ENCODE data around the gene SPINK1. TPM values are rescaled to one million over a fixed set of nuclear protein-coding genes. Genes with fewer than 3 reads are reported as not detected.

Gene SPINK1
- not detected in 2 replicates for total RNA-seq (2012; rRNA removed)
- polyA plus RNA-seq (2012; rRNA removed): not detected in 2 replicates
- polyA plus RNA-seq (2012; cell fraction: cytosol; rRNA removed): not detected in 2 replicates
- not detected in 2 replicates for polyA plus RNA-seq (2012; cell fraction: nucleus; rRNA removed; ENCODE audit: low replicate concordance)
- not detected for Bru-seq, nascent RNA
- BruChase-seq, experiment 1, labeled RNA remaining after a 6-hour chase: not detected
- BruChase-seq, experiment 2, labeled RNA remaining after a 2-hour chase: not detected
- long read RNA-seq: 0 reads

- Histone ChIP-seq H3K56ac (ENCODE audit: extremely low read depth, insufficient read depth, low read length) (no peak within 1 kb of the TSS), H3K18ac (ENCODE audit: low read depth, low read length) (no peak within 1 kb of the TSS), H3K4me3 (ENCODE audit: insufficient read depth, low read depth, low read length) (no peak within 1 kb of the TSS), H3K4me1 (ENCODE audit: control insufficient read depth, insufficient read depth, low read length) (no peaks in the 10 kb centered on the region), H3K27me3 (ENCODE audit: control insufficient read depth, insufficient read depth, low read length) (peaks cover 2% of the 10 kb centered on the region; the same call in 1 of the 2 replicates), H4K5ac (ENCODE audit: low read depth, low read length) (no peak within 1 kb of the TSS), H2AK9ac (replicated peaks; ENCODE audit: low read depth, low read length, poor library complexity) (no peak within 1 kb of the TSS), H2BK15ac (ENCODE audit: low read depth, low read length) (no peak within 1 kb of the TSS), H2BK120ac (ENCODE audit: low read depth, low read length) (no peak within 1 kb of the TSS), H3K23ac (ENCODE audit: low read depth, low read length) (no peak within 1 kb of the TSS), H3K4ac (ENCODE audit: low read depth, low read length) (no peak within 1 kb of the TSS), H4K8ac (ENCODE audit: low read depth in 2 of 2, low read length in 2 of 2) (no peak within 1 kb of the TSS), H2AK5ac (ENCODE audit: low read depth, low read length) (no peak within 1 kb of the TSS), H4K91ac (ENCODE audit: insufficient read depth, low read depth, low read length) (no peak within 1 kb of the TSS), H3K36me3 (ENCODE audit: control insufficient read depth, insufficient read depth, low read length) (no peaks in the 10 kb centered on the region), H3K79me1 (ENCODE audit: low read depth in 1 of 2, low read length in 2 of 2) (no peaks in the 10 kb centered on the region), H3K14ac (replicated peaks; ENCODE audit: low read depth, low read length) (no peak within 1 kb of the TSS), H2BK5ac (ENCODE audit: low read depth, low read length, poor library complexity, severe bottlenecking) (no peak within 1 kb of the TSS), H3K4me2 (ENCODE audit: low read depth, low read length) (no peak within 1 kb of the TSS), H3K9me1 (ENCODE audit: insufficient read depth, low read length) (no peaks in the 10 kb centered on the region), H2AFZ (replicated peaks; ENCODE audit: low read length, poor library complexity) (no peak within 1 kb of the TSS), H3K9ac (ENCODE audit: low read depth, low read length) (no peak within 1 kb of the TSS), H4K20me1 (ENCODE audit: insufficient read depth, low read length) (no peaks in the 10 kb centered on the region), H3K9me3 (ENCODE audit: control insufficient read depth, insufficient read depth, low read length) (no peaks in the 10 kb centered on the region), H3K27ac (ENCODE audit: insufficient read depth, low read length) (no peak within 1 kb of the TSS), H2BK20ac (ENCODE audit: low read depth, low read length) (no peak within 1 kb of the TSS)
- intact Hi-C loops (cut with micrococcal nuclease): no loop called here
- in situ Hi-C loops (cut with MboI; ENCODE audit: low sequenced_read_pairs): no loop called here
- no peak for ATAC-seq (ENCODE audit: low read depth)
- no TSS peak for BruUV-seq (replicated peaks)
- dilution Hi-C loops (cut with HindIII; ENCODE audit: low sequenced_read_pairs, unreplicated experiment): no loop called here
- TF ChIP-seq CEBPB (IDR thresholded peaks at IDR 0.05; ENCODE audit: low read depth, low read length) (no peak), MXI1 (IDR thresholded peaks at IDR 0.05; ENCODE audit: borderline replicate concordance, low read depth, low read length) (no peak), RFX5 (IDR thresholded peaks at IDR 0.05; ENCODE audit: low read depth, low read length) (no peak), BHLHE40 (IDR thresholded peaks at IDR 0.05; ENCODE audit: low read depth, low read length) (no peak), ELK1 (IDR thresholded peaks at IDR 0.05; ENCODE audit: borderline replicate concordance, low read depth, low read length) (no peak), CTCF (conservative IDR thresholded peaks at IDR 0.05; ENCODE audit: low read depth, low read length) (no peak), NFE2L2 (IDR thresholded peaks at IDR 0.05; ENCODE audit: low read depth, low read length) (no peak)
- ChIA-PET POLR2A (ENCODE audit: unreplicated experiment) (no interaction called here), CTCF (interaction anchor here (0.6 kb wide), 1 partner anchor 731 kb away, joined by 3 read pairs; no protein-coding TSS in a partner anchor)
- no peak for DNase-seq
- WGBS, 2 experiments (ENCODE audit: extremely low coverage in 2 of 2, insufficient read length in 1 of 2): no CpG with 5 or more reads among the region's 3 CpGs
Observed at GRCh38 chr5:147831465-147831864, at the start of gene SPINK1. Gene SPINK1 (minus strand): TSS chr5:147831671. CDS start chr5:147831577, 94 bp downstream.
